ENCODE results near the gene AMER3. TPM values are rescaled to one million over a fixed set of nuclear protein-coding genes. Genes with fewer than 3 reads are reported as not detected.

The AMER3 gene
- total and polyA plus RNA-seq, 2 of the 4 experiments (the other 2 are of a cell fraction) = not detected

DNA sequence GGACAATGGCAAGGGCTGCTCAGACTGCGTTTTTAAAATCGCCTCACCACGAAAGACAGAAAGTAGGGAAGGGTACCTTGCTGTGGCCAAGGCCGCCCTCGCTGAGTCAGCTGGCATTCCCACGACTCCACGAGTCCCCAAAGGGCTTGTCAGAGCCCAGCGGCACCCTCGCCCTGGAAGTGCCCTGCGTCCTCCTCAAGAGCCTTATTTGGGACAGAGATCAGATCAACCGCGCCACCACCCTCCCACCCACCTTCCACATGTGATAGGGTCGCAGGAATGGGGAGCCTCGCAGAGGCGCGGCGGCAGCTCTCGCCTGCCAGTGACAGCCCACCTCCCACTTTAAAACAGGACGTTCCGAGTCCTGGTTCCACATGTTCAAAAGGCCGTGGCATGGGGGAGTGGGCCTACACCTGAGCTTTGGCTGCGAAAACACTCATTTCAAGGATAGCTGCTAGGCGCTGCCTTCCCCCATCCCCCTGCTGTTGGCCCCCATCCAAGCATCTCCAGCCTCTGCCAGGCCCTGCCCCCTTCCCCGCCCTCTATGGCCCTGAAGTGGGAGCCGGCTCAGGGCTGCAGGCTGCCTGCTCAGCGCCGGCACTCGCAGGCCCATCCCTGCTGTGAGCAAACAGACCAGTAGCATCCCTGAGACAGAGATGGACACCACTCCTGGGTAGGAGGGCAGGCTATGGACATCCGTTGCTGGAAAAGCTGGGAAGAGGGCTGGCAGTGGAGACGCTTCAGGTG is 43.3 kb downstream of the AMER3 start:
- Histone ChIP-seq H3K27ac (ENCODE audit: insufficient read depth, low read length) (no peak overlapping the region), H3K18ac (ENCODE audit: low read depth, low read length) (no peak overlapping the region), H3K14ac (replicated peaks; ENCODE audit: low read depth, low read length) (no peak overlapping the region), H3K9me3 (ENCODE audit: control insufficient read depth, insufficient read depth, low read length) (no peaks in the 10 kb centered on the region), H4K5ac (ENCODE audit: low read depth, low read length) (no peak overlapping the region), H2BK20ac (ENCODE audit: low read depth, low read length) (no peak overlapping the region), H4K8ac (ENCODE audit: low read depth in 2 of 2, low read length in 2 of 2) (peak overlapping the region; percentile 26 to 74; a peak in 3 of 4 replicates), H3K27me3 (ENCODE audit: control insufficient read depth, insufficient read depth, low read length) (no peaks in the 10 kb centered on the region; the same call in 1 of the 2 replicates), H3K36me3 (ENCODE audit: control insufficient read depth, insufficient read depth, low read length) (no peaks in the 10 kb centered on the region), H2BK5ac (ENCODE audit: low read depth, low read length, poor library complexity, severe bottlenecking) (no peak overlapping the region), H4K20me1 (ENCODE audit: insufficient read depth, low read length) (no peaks in the 10 kb centered on the region), H3K79me1 (ENCODE audit: low read depth in 1 of 2, low read length in 2 of 2) (no peaks in the 10 kb centered on the region), H3K4me2 (ENCODE audit: low read depth, low read length) (peak overlapping the region; percentile 16; the same call in 1 of the 2 replicates), H3K23ac (ENCODE audit: low read depth, low read length) (no peak overlapping the region), H2BK15ac (ENCODE audit: low read depth, low read length) (no peak overlapping the region), H2AFZ (replicated peaks; ENCODE audit: low read length, poor library complexity) (peak overlapping the region; percentile 99), H3K9ac (ENCODE audit: low read depth, low read length) (no peak overlapping the region), H2AK9ac (replicated peaks; ENCODE audit: low read depth, low read length, poor library complexity) (peak overlapping the region; percentile 68), H3K4me3 (ENCODE audit: insufficient read depth, low read depth, low read length) (peak overlapping the region; percentile 60), H3K9me1 (ENCODE audit: insufficient read depth, low read length) (no peaks in the 10 kb centered on the region), H3K4me1 (ENCODE audit: control insufficient read depth, insufficient read depth, low read length) (no peaks in the 10 kb centered on the region), H3K4ac (ENCODE audit: low read depth, low read length) (no peak overlapping the region; the same call in 1 of the 2 replicates), H2BK120ac (ENCODE audit: low read depth, low read length) (no peak overlapping the region), H4K91ac (ENCODE audit: insufficient read depth, low read depth, low read length) (no peak overlapping the region), H3K56ac (ENCODE audit: extremely low read depth, insufficient read depth, low read length) (no peak overlapping the region), H2AK5ac (ENCODE audit: low read depth, low read length) (no peak overlapping the region; the same call in 1 of the 2 replicates)
- intact Hi-C loops (cut with micrococcal nuclease) (loop anchor here (5.0 to 10.0 kb wide), 3 partner anchors 296 to 536 kb away; partner anchors contain the start of gene FAM168B), in situ Hi-C loops (cut with MboI; ENCODE audit: low sequenced_read_pairs) (no loop called here), dilution Hi-C loops (cut with HindIII; ENCODE audit: low sequenced_read_pairs, unreplicated experiment) (no loop called here)
- no peak for ATAC-seq (ENCODE audit: low read depth)
- 29% methylated on average over 8 of the region's 30 CpGs; no CpG with 5 or more reads in 1 of the 2 experiments for WGBS, 2 experiments (ENCODE audit: extremely low coverage in 2 of 2, insufficient read length in 1 of 2)
- TF ChIP-seq MAFK (IDR thresholded peaks at IDR 0.05; ENCODE audit: low read depth, low read length) (no peak), RAD21 (IDR thresholded peaks at IDR 0.05; ENCODE audit: low read length) (no peak), CHD1 (IDR thresholded peaks at IDR 0.05; ENCODE audit: low read depth, low read length) (no peak), CTCF (conservative IDR thresholded peaks at IDR 0.05; ENCODE audit: low read depth, low read length) (no peak), USF2 (IDR thresholded peaks at IDR 0.05; ENCODE audit: low read depth, low read length) (no peak), POLR2A (IDR thresholded peaks at IDR 0.05; ENCODE audit: low read depth, low read length) (no peak)
- POLR2A ChIA-PET (ENCODE audit: unreplicated experiment) = no interaction called here
- no peak for DNase-seq
- no TSS peak for BruUV-seq (replicated peaks)
- CTCF ChIA-PET = interaction anchor here (1.8 kb wide), 1 partner anchor 75 kb away, joined by 18 read pairs; no protein-coding TSS in a partner anchor
